IMR-90 (cell line): ENCODE measurements around the gene PIGU. TPM values are rescaled to one million over a fixed set of nuclear protein-coding genes. Genes with fewer than 3 reads are reported as not detected.

Experiments used
- ATAC-seq: fragments of 200-7000 bp; cut with Tn5 transposase; 2 replicates; pipeline ENCODE4 v1.9.1; 2020; ENCODE audit warnings: low read depth, mild to moderate bottlenecking, moderate library complexity
- BruUV-seq: library from RNA; stranded (reverse); fragments of 400-500 nt; replicated peaks from 2 replicates; lab custom pipeline; 2021; lab: Mats Ljungman, UMichigan
- CTCF ChIA-PET: fragments of 300-600 bp; formaldehyde crosslinking; extraction: SDS; loops from one replicate; lab custom pipeline; 2021; ENCODE audit warnings: antibody characterized with exemption; lab: Yijun Ruan, JAX
- POLR2A ChIA-PET: fragments of 300-600 bp; sonication (Branson Sonifier 250); formaldehyde crosslinking; loops from one replicate; lab custom pipeline; 2022; ENCODE audit warnings: antibody characterized with exemption; ENCODE audit not compliant: unreplicated experiment; lab: Charles Lee
- DNase-seq: peaks from one replicate; pipeline ENCODE4 v3.0.0; 2013
- H2AFZ ChIP-seq: replicated peaks from 2 replicates; pipeline ENCODE3; 2013; ENCODE audit warnings: low read length, mild to moderate bottlenecking; ENCODE audit not compliant: poor library complexity
- H2AK5ac ChIP-seq: 2 replicates; pipeline ENCODE4 v1.6.1; 2013; ENCODE audit warnings: low read depth, low read length, inconsistent platforms
- H2AK9ac ChIP-seq: replicated peaks from 2 replicates; pipeline ENCODE3; 2013; ENCODE audit warnings: mild to moderate bottlenecking, low read depth, low read length, moderate library complexity; ENCODE audit not compliant: poor library complexity
- H2BK120ac ChIP-seq: 2 replicates; pipeline ENCODE4 v1.6.1; 2013; ENCODE audit warnings: low read depth, low read length, inconsistent platforms
- H2BK15ac ChIP-seq: 3 replicates; pipeline ENCODE4 v1.6.1; 2013; ENCODE audit warnings: low read depth, low read length, inconsistent platforms
- H2BK20ac ChIP-seq: 2 replicates; pipeline ENCODE4 v1.6.1; 2013; ENCODE audit warnings: low read depth, mild to moderate bottlenecking, inconsistent platforms, low read length, moderate library complexity
- H2BK5ac ChIP-seq: 2 replicates; pipeline ENCODE4 v1.6.1; 2013; ENCODE audit warnings: mild to moderate bottlenecking, low read depth, low read length, inconsistent platforms; ENCODE audit not compliant: poor library complexity, severe bottlenecking
- H3K14ac ChIP-seq: replicated peaks from 2 replicates; pipeline ENCODE4 v1.6.1; 2013; ENCODE audit warnings: low read depth, low read length, inconsistent platforms
- H3K18ac ChIP-seq: 2 replicates; pipeline ENCODE4 v1.6.1; 2013; ENCODE audit warnings: low read depth, low read length, control low read depth
- H3K23ac ChIP-seq: 2 replicates; pipeline ENCODE4 v1.6.1; 2013; ENCODE audit warnings: low read depth, low read length, inconsistent platforms
- H3K27ac ChIP-seq: 2 replicates; pipeline ENCODE4 v1.5.1; 2013; ENCODE audit warnings: mild to moderate bottlenecking, control low read depth, low read length; ENCODE audit not compliant: insufficient read depth
- H3K27me3 ChIP-seq: 2 replicates; pipeline ENCODE4 v1.6.1; 2013; ENCODE audit warnings: low read length; ENCODE audit not compliant: control insufficient read depth, insufficient read depth
- H3K36me3 ChIP-seq: 2 replicates; pipeline ENCODE4 v1.6.1; 2013; ENCODE audit warnings: low read length, mixed read lengths; ENCODE audit not compliant: control insufficient read depth, insufficient read depth
- H3K4ac ChIP-seq: 2 replicates; pipeline ENCODE4 v1.6.1; 2013; ENCODE audit warnings: low read depth, low read length, inconsistent platforms
- H3K4me1 ChIP-seq: 2 replicates; pipeline ENCODE4 v1.6.1; 2013; ENCODE audit warnings: low read length, mixed read lengths; ENCODE audit not compliant: control insufficient read depth, insufficient read depth
- H3K4me2 ChIP-seq: 2 replicates; pipeline ENCODE4 v1.6.1; 2013; ENCODE audit warnings: low read depth, mild to moderate bottlenecking, control low read depth, low read length, moderate library complexity
- H3K4me3 ChIP-seq: 2 replicates; pipeline ENCODE4 v1.5.1; 2013; ENCODE audit warnings: low read depth, mild to moderate bottlenecking, control low read depth, low read length, moderate library complexity; ENCODE audit not compliant: insufficient read depth
- H3K56ac ChIP-seq: 2 replicates; pipeline ENCODE4 v1.6.1; 2013; ENCODE audit warnings: low read length, inconsistent platforms; ENCODE audit not compliant: insufficient read depth; ENCODE audit errors: extremely low read depth
- H3K79me1 ChIP-seq, 2 experiments: 2 replicates each; pipeline ENCODE4 v1.6.1; 2013; ENCODE audit warnings: low read length in 2 of 2, inconsistent platforms in 1 of 2, low read depth in 1 of 2
- H3K9ac ChIP-seq: 2 replicates; pipeline ENCODE4 v1.6.1; 2013; ENCODE audit warnings: low read depth, low read length, control low read depth
- H3K9me1 ChIP-seq: 2 replicates; pipeline ENCODE4 v1.6.1; 2013; ENCODE audit warnings: low read length, inconsistent platforms; ENCODE audit not compliant: insufficient read depth
- H3K9me3 ChIP-seq: 2 replicates; pipeline ENCODE4 v1.6.1; 2013; ENCODE audit warnings: low read length; ENCODE audit not compliant: control insufficient read depth, insufficient read depth
- H4K20me1 ChIP-seq: 2 replicates; pipeline ENCODE4 v1.6.1; 2013; ENCODE audit warnings: low read length, inconsistent platforms; ENCODE audit not compliant: insufficient read depth
- H4K5ac ChIP-seq: 2 replicates; pipeline ENCODE4 v1.6.1; 2013; ENCODE audit warnings: mild to moderate bottlenecking, low read depth, low read length, control low read depth
- H4K8ac ChIP-seq, 2 experiments: 2 replicates each; pipeline ENCODE4 v1.6.1; 2013; ENCODE audit warnings: low read depth in 2 of 2, low read length in 2 of 2, control low read depth in 1 of 2, inconsistent platforms in 1 of 2
- H4K91ac ChIP-seq: 2 replicates; pipeline ENCODE4 v1.6.1; 2013; ENCODE audit warnings: low read depth, low read length, inconsistent platforms; ENCODE audit not compliant: insufficient read depth
- BHLHE40 ChIP-seq: fragments of 150-350 bp; IDR thresholded peaks from 2 replicates; pipeline ENCODE4 v1.6.1; 2016; ENCODE audit warnings: mild to moderate bottlenecking, low read depth, low read length
- CEBPB ChIP-seq: IDR thresholded peaks from 2 replicates; pipeline ENCODE4 v1.6.1; 2012; ENCODE audit warnings: low read depth, low read length, improper control_type of control experiment
- CHD1 ChIP-seq: IDR thresholded peaks from 2 replicates; pipeline ENCODE4 v1.6.1; 2012; ENCODE audit warnings: low read depth, low read length, improper control_type of control experiment
- CTCF ChIP-seq: conservative IDR thresholded peaks from 2 replicates; pipeline ENCODE4 v1.5.1; 2012; ENCODE audit warnings: mild to moderate bottlenecking, low read depth, low read length, improper control_type of control experiment
- ELK1 ChIP-seq: fragments of 150-350 bp; IDR thresholded peaks from 2 replicates; pipeline ENCODE4 v1.6.1; 2016; ENCODE audit warnings: low read depth, mild to moderate bottlenecking, low read length, moderate library complexity, borderline replicate concordance
- FOS ChIP-seq: fragments of 150-350 bp; IDR thresholded peaks from 2 replicates; pipeline ENCODE4 v1.6.1; 2016; ENCODE audit warnings: low read depth, low read length
- MAFK ChIP-seq: IDR thresholded peaks from 2 replicates; pipeline ENCODE4 v1.6.1; 2012; ENCODE audit warnings: low read depth, low read length, improper control_type of control experiment
- MAZ ChIP-seq: IDR thresholded peaks from 2 replicates; pipeline ENCODE4 v1.6.1; 2012; ENCODE audit warnings: low read depth, mild to moderate bottlenecking, low read length, improper control_type of control experiment, moderate library complexity, borderline replicate concordance
- MXI1 ChIP-seq: IDR thresholded peaks from 2 replicates; pipeline ENCODE4 v1.6.1; 2012; ENCODE audit warnings: low read depth, mild to moderate bottlenecking, low read length, moderate library complexity, borderline replicate concordance
- NFE2L2 ChIP-seq: fragments of 150-350 bp; IDR thresholded peaks from 2 replicates; pipeline ENCODE4 v1.6.1; 2016; ENCODE audit warnings: low read depth, mild to moderate bottlenecking, low read length
- POLR2A ChIP-seq: IDR thresholded peaks from 2 replicates; pipeline ENCODE4 v1.6.1; 2012; ENCODE audit warnings: mild to moderate bottlenecking, low read depth, low read length
- RAD21 ChIP-seq: IDR thresholded peaks from 2 replicates; pipeline ENCODE4 v1.6.1; 2012; ENCODE audit warnings: low read length, improper control_type of control experiment
- RFX5 ChIP-seq: IDR thresholded peaks from 2 replicates; pipeline ENCODE4 v1.8.0; 2012; ENCODE audit warnings: low read depth, mild to moderate bottlenecking, low read length, moderate library complexity
- SMC3 ChIP-seq: fragments of 150-350 bp; IDR thresholded peaks from 2 replicates; pipeline ENCODE4 v1.6.1; 2016; ENCODE audit warnings: low read depth, mild to moderate bottlenecking, antibody characterized with exemption, low read length, moderate library complexity
- USF2 ChIP-seq: fragments of 150-350 bp; IDR thresholded peaks from 2 replicates; pipeline ENCODE4 v1.6.1; 2017; ENCODE audit warnings: mild to moderate bottlenecking, antibody characterized with exemption, low read length, low read depth
- WGBS, 2 experiments: methylation state at CpG; one replicate each; pipeline versions ENCODE4 v1.1.5 to v1.1.7; 2013; ENCODE audit warnings: missing lambda C conversion rate in 2 of 2; ENCODE audit not compliant: insufficient read length in 1 of 2; ENCODE audit errors: extremely low coverage in 2 of 2; 5-methylcytosine and 5-hydroxymethylcytosine counted together
- dilution Hi-C: fragments of 300-500 bp; cut with HindIII; formaldehyde crosslinking; loops from one replicate; pipeline ENCODE4 v1.14.3; 2018; ENCODE audit warnings: low sequenced_read_pairs; ENCODE audit not compliant: unreplicated experiment
- in situ Hi-C: fragments of 300-500 bp; cut with MboI; formaldehyde crosslinking; loops from 3 replicates; pipeline ENCODE4 v1.14.3; 2019; ENCODE audit warnings: low sequenced_read_pairs, inconsistent platforms, mixed read lengths
- intact Hi-C: fragments of 100-400 bp; cut with micrococcal nuclease; formaldehyde crosslinking; loops from 2 replicates; pipeline ENCODE4 v1.10.0; 2022
- polyA plus RNA-seq, 3 experiments: library from polyadenylated mRNA; depleted of rRNA; stranded (reverse); fragments of >200 nt; gene quantifications; 2 replicates each; pipeline ENCODE4 v1.2.3, GENCODE V29; 2012; ENCODE audit warnings: low replicate concordance in 1 of 3
- total RNA-seq: library from RNA; depleted of rRNA; stranded (reverse); fragments of >200 nt; gene quantifications from 2 replicates; pipeline ENCODE4 v1.2.3, GENCODE V29; 2012

Gene PIGU
- total and polyA plus RNA-seq, 2 of the 4 experiments (the other 2 are of a cell fraction) = 11.1 to 31.1 TPM

GRCh38 chr20:34595377-34596184, 81.3 kb downstream of the PIGU start:
- Histone ChIP-seq H4K20me1 (no peaks in the 10 kb centered on the region), H2AFZ (no peak overlapping the region), H3K9me3 (no peaks in the 10 kb centered on the region), H2BK120ac (no peak overlapping the region), H4K8ac (no peak overlapping the region), H3K4me3 (no peak overlapping the region), H3K14ac (no peak overlapping the region), H3K79me1 (peaks cover 0 to 3% of the 10 kb centered on the region in 2 experiments; a peak in 1 of 4 replicates), H2BK5ac (no peak overlapping the region), H3K4me1 (no peaks in the 10 kb centered on the region), H3K56ac (no peak overlapping the region), H3K4ac (no peak overlapping the region), H3K23ac (no peak overlapping the region), H3K27ac (no peak overlapping the region), H2AK9ac (no peak overlapping the region), H2AK5ac (no peak overlapping the region), H3K27me3 (no peaks in the 10 kb centered on the region), H4K5ac (no peak overlapping the region), H3K9ac (no peak overlapping the region), H2BK20ac (no peak overlapping the region), H3K18ac (no peak overlapping the region), H3K36me3 (no peaks in the 10 kb centered on the region), H2BK15ac (no peak overlapping the region), H4K91ac (no peak overlapping the region), H3K9me1 (no peaks in the 10 kb centered on the region; the same call in 1 of the 2 replicates), H3K4me2 (no peak overlapping the region)
- intact Hi-C loops = no loop called here
- ChIA-PET CTCF (no interaction called here), POLR2A (no interaction called here)
- in situ Hi-C loops = no loop called here
- no CpG with 5 or more reads among the region's 9 CpGs for WGBS, 2 experiments
- dilution Hi-C loops = no loop called here
- DNase-seq (no peak), ATAC-seq (no peak)
- BruUV-seq = no TSS peak
- TF ChIP-seq CTCF = no peak
- TF ChIP-seq RAD21 = no peak
- TF ChIP-seq MXI1 = no peak
- no peak for TF ChIP-seq NFE2L2
- TF ChIP-seq BHLHE40 = no peak
- TF ChIP-seq FOS = no peak
- no peak for TF ChIP-seq USF2
- TF ChIP-seq CHD1 = no peak
- no peak for TF ChIP-seq CEBPB
- TF ChIP-seq MAFK = no peak
- no peak for TF ChIP-seq POLR2A
- no peak for TF ChIP-seq MAZ
- TF ChIP-seq RFX5 = no peak
- TF ChIP-seq ELK1 = no peak
- TF ChIP-seq SMC3 = no peak
